K562 (cell line): ENCODE measurements around the gene SLC17A2. TPM values are rescaled to one million over a fixed set of nuclear protein-coding genes. Genes with fewer than 3 reads are reported as not detected.
A peak's percentile ranks its signal among the peaks of the same experiment; 100 is the strongest.

Experiments used
- ARID2 ChIP-seq: fragments of 450-650 bp; IDR thresholded peaks from 2 replicates; pipeline ENCODE4 v1.6.1; 2017; ENCODE audit warnings: antibody characterized with exemption, mild to moderate bottlenecking
- CBFA2T2 ChIP-seq: fragments of 450-650 bp; conservative IDR thresholded peaks from 2 replicates; pipeline ENCODE4 v1.6.1; 2017; ENCODE audit warnings: mild to moderate bottlenecking
- CLOCK ChIP-seq: fragments of 250-450 bp; sonication (Bioruptor Pico); IDR thresholded peaks from 2 replicates; pipeline ENCODE4 v1.4.0; 2020; ENCODE audit warnings: mild to moderate bottlenecking, moderate library complexity, borderline replicate concordance
- GABPA ChIP-seq: fragments of 200-800 bp; sonication (Bioruptor generic); conservative IDR thresholded peaks from 2 replicates; pipeline ENCODE4 v1.6.1; 2016; ENCODE audit warnings: low read depth, missing genetic modification characterization, missing compliant biosample characterization
- HES1 ChIP-seq: fragments of 450-650 bp; IDR thresholded peaks from 2 replicates; pipeline ENCODE4 v1.6.1; 2016; ENCODE audit warnings: low read depth, mild to moderate bottlenecking, moderate library complexity
- HNRNPLL ChIP-seq: fragments of 200-400 bp; formaldehyde crosslinking; IDR thresholded peaks from 2 replicates; pipeline ENCODE4 v1.6.1; 2017; ENCODE audit warnings: low read length, low read depth, mild to moderate bottlenecking; ENCODE audit not compliant: poor library complexity, severe bottlenecking
- MTA2 ChIP-seq: fragments of 450-650 bp; IDR thresholded peaks from 2 replicates; pipeline ENCODE4 v1.6.1; 2016; ENCODE audit warnings: low read depth
- MYNN ChIP-seq, 2 experiments: sonication (generic); formaldehyde crosslinking in 1 of 2; IDR thresholded peaks; 2 replicates each; pipeline versions ENCODE4 v1.5.0 to v1.6.1; 2016 to 2020; ENCODE audit warnings: antibody characterized with exemption in 1 of 2, missing genetic modification reagents in 1 of 2
- PKNOX1 ChIP-seq: fragments of 450-650 bp; IDR thresholded peaks from 2 replicates; pipeline ENCODE4 v1.6.1; 2016
- POLR2AphosphoS5 ChIP-seq: IDR thresholded peaks from 2 replicates; pipeline ENCODE4 v1.6.1; 2011; ENCODE audit warnings: mild to moderate bottlenecking, low read depth, low read length, moderate library complexity; ENCODE audit not compliant: control insufficient read depth, insufficient read depth
- RNF219 ChIP-seq: fragments of 250-450 bp; sonication (Bioruptor Pico); IDR thresholded peaks from 2 replicates; pipeline ENCODE4 v1.5.0; 2022; ENCODE audit warnings: mild to moderate bottlenecking
- SMAD4 ChIP-seq: fragments of 250-450 bp; sonication (Bioruptor Pico); conservative IDR thresholded peaks from 2 replicates; pipeline ENCODE4 v1.8.0; 2021; ENCODE audit warnings: inconsistent platforms, mild to moderate bottlenecking, moderate library complexity
- polyA plus RNA-seq, 8 experiments: library from polyadenylated mRNA; depleted of rRNA in 4 of 8; stranded (reverse) in 5 of 8; unstranded in 3 of 8; fragments of >200 nt; fragmentation: Nextera tagmentation in 2 of 8; fragmentation: Illumina TruSeq in 1 of 8; extraction: Ambion mirVana in 2 of 8; extraction: Trizol in 1 of 8; gene quantifications; 2 replicates each; pipeline versions ENCODE4 v1.2.1 to v1.2.3, GENCODE V29; 2011 to 2014; ENCODE audit warnings: inconsistent platforms in 1 of 8, missing spikeins in 1 of 8
- total RNA-seq, 7 experiments: library from RNA; depleted of rRNA in 6 of 7; stranded (reverse); fragments of >200 nt in 6 of 7; fragmentation: Illumina TruSeq in 2 of 7; extraction: Trizol in 2 of 7; gene quantifications; 2 replicates each; pipeline versions ENCODE4 v1.2.1 to v1.2.3, GENCODE V29; 2011 to 2021; ENCODE audit warnings: low replicate concordance in 1 of 7
- TF ChIP-seq, protein P1 (sequence below): sonication (generic); formaldehyde crosslinking; IDR thresholded peaks from 2 replicates; pipeline ENCODE4 v1.8.0; 2022; ENCODE audit warnings: mild to moderate bottlenecking, missing genetic modification reagents
- TF ChIP-seq, protein P2 (sequence below): sonication (generic); formaldehyde crosslinking; IDR thresholded peaks from 2 replicates; pipeline ENCODE4 v1.8.0; 2022; ENCODE audit warnings: missing genetic modification reagents, mild to moderate bottlenecking, moderate library complexity, borderline replicate concordance

The SLC17A2 gene
- total and polyA plus RNA-seq, 9 of the 15 experiments (the other 6 are each of a cell fraction or from before 2014, with no cell fraction given), result not detected

GRCh38 chr6:25958700-25959162 lies 28.2 kb upstream of the SLC17A2 start (continued):
- TF ChIP-seq CLOCK (CRISPR knock-in tag) (no peak), ARID2 (no peak), SMAD4 (CRISPR knock-in tag) (peak; percentile 34; the same call in 1 of the 2 replicates), POLR2AphosphoS5 (peak; percentile 63; the same call in 1 of the 2 replicates), PKNOX1 (no peak), GABPA (tag) (0 out of 2 replicates have a peak, but pooled peaks have one; percentile 23), CBFA2T2 (peak; percentile 81), HES1 (0 out of 2 replicates have a peak, but pooled peaks have one; percentile 31), MTA2 (peak; percentile 47), HNRNPLL (no peak), RNF219 (CRISPR knock-in tag) (no peak), MYNN (IDR thresholded peaks at IDR 0.05) (no peak), MYNN (CRISPR knock-in tag; IDR thresholded peaks at IDR 0.05) (no peak)
- TF ChIP-seq, protein P1, sequence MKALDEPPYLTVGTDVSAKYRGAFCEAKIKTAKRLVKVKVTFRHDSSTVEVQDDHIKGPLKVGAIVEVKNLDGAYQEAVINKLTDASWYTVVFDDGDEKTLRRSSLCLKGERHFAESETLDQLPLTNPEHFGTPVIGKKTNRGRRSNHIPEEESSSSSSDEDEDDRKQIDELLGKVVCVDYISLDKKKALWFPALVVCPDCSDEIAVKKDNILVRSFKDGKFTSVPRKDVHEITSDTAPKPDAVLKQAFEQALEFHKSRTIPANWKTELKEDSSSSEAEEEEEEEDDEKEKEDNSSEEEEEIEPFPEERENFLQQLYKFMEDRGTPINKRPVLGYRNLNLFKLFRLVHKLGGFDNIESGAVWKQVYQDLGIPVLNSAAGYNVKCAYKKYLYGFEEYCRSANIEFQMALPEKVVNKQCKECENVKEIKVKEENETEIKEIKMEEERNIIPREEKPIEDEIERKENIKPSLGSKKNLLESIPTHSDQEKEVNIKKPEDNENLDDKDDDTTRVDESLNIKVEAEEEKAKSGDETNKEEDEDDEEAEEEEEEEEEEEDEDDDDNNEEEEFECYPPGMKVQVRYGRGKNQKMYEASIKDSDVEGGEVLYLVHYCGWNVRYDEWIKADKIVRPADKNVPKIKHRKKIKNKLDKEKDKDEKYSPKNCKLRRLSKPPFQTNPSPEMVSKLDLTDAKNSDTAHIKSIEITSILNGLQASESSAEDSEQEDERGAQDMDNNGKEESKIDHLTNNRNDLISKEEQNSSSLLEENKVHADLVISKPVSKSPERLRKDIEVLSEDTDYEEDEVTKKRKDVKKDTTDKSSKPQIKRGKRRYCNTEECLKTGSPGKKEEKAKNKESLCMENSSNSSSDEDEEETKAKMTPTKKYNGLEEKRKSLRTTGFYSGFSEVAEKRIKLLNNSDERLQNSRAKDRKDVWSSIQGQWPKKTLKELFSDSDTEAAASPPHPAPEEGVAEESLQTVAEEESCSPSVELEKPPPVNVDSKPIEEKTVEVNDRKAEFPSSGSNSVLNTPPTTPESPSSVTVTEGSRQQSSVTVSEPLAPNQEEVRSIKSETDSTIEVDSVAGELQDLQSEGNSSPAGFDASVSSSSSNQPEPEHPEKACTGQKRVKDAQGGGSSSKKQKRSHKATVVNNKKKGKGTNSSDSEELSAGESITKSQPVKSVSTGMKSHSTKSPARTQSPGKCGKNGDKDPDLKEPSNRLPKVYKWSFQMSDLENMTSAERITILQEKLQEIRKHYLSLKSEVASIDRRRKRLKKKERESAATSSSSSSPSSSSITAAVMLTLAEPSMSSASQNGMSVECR, result no peak
- TF ChIP-seq, protein P2, sequence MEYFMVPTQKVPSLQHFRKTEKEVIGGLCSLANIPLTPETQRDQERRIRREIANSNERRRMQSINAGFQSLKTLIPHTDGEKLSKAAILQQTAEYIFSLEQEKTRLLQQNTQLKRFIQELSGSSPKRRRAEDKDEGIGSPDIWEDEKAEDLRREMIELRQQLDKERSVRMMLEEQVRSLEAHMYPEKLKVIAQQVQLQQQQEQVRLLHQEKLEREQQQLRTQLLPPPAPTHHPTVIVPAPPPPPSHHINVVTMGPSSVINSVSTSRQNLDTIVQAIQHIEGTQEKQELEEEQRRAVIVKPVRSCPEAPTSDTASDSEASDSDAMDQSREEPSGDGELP (CRISPR knock-in tag), result no peak
